K562 (cell line): ENCODE results near the gene ATP5PO. TPM values are rescaled to one million over a fixed set of nuclear protein-coding genes. Genes with fewer than 3 reads are reported as not detected.

Experiments
- BDP1 ChIP-seq: IDR thresholded peaks from 3 replicates; pipeline ENCODE4 v1.6.1; 2011; ENCODE audit not compliant: insufficient read length, insufficient read depth
- BHLHE40 ChIP-seq: IDR thresholded peaks from 2 replicates; pipeline ENCODE4 v1.6.1; 2011; ENCODE audit warnings: low read length, improper control_type of control experiment
- DEAF1 ChIP-seq: fragments of 450-650 bp; formaldehyde crosslinking; IDR thresholded peaks from 2 replicates; pipeline ENCODE4 v1.4.0; 2020; ENCODE audit warnings: mild to moderate bottlenecking, moderate library complexity
- GATA2 ChIP-seq: sonication (generic); formaldehyde crosslinking; IDR thresholded peaks from 2 replicates; pipeline ENCODE4 v1.4.0; 2020; ENCODE audit warnings: mild to moderate bottlenecking, missing genetic modification reagents
- JUND ChIP-seq, 2 experiments: IDR thresholded peaks; 2 replicates in 1 of 2; 3 replicates in 1 of 2; pipeline ENCODE4 v1.6.1; 2011; ENCODE audit warnings: borderline replicate concordance in 2 of 2, low read depth in 2 of 2, low read length in 2 of 2, improper control_type of control experiment in 1 of 2, missing biosample characterization in 1 of 2, missing genetic modification characterization in 1 of 2, missing genetic modification reagents in 1 of 2
- TCF7L2 ChIP-seq: fragments of 150-350 bp; IDR thresholded peaks from 2 replicates; pipeline ENCODE4 v1.6.1; 2016; ENCODE audit warnings: low read depth, mild to moderate bottlenecking, low read length, moderate library complexity
- ZC3H11A ChIP-seq: IDR thresholded peaks from 2 replicates; pipeline ENCODE4 v1.6.1; 2012; ENCODE audit warnings: low read depth, low read length, improper control_type of control experiment
- ZNF134 ChIP-seq: fragments of 250-450 bp; sonication (Bioruptor Pico); conservative IDR thresholded peaks from 2 replicates; pipeline ENCODE4 v1.4.0; 2020
- ZNF24 ChIP-seq: fragments of 450-650 bp; IDR thresholded peaks from 2 replicates; pipeline ENCODE4 v1.6.1; 2016
- ZNF444 ChIP-seq: fragments of 250-450 bp; sonication (Bioruptor Pico); IDR thresholded peaks from 2 replicates; pipeline ENCODE4 v1.4.0; 2020; ENCODE audit warnings: mild to moderate bottlenecking, moderate library complexity
- ZNF79 ChIP-seq: fragments of 250-450 bp; sonication (Bioruptor Pico); IDR thresholded peaks from 2 replicates; pipeline ENCODE4 v1.4.0; 2020; ENCODE audit warnings: low read depth, mild to moderate bottlenecking, moderate library complexity
- polyA plus RNA-seq, 8 experiments: library from polyadenylated mRNA; depleted of rRNA in 4 of 8; stranded (reverse) in 5 of 8; unstranded in 3 of 8; fragments of >200 nt; fragmentation: Nextera tagmentation in 2 of 8; fragmentation: Illumina TruSeq in 1 of 8; extraction: Ambion mirVana in 2 of 8; extraction: Trizol in 1 of 8; gene quantifications; 2 replicates each; pipeline versions ENCODE4 v1.2.1 to v1.2.3, GENCODE V29; 2011 to 2014; ENCODE audit warnings: inconsistent platforms in 1 of 8, missing spikeins in 1 of 8
- total RNA-seq, 7 experiments: library from RNA; depleted of rRNA in 6 of 7; stranded (reverse); fragments of >200 nt in 6 of 7; fragmentation: Illumina TruSeq in 2 of 7; extraction: Trizol in 2 of 7; gene quantifications; 2 replicates each; pipeline versions ENCODE4 v1.2.1 to v1.2.3, GENCODE V29; 2011 to 2021; ENCODE audit warnings: low replicate concordance in 1 of 7
- TF ChIP-seq, protein P1 (sequence below), 2 experiments: fragments of 150-350 bp in 1 of 2; IDR thresholded peaks; 2 replicates each; pipeline ENCODE4 v1.6.1; 2012 to 2016; ENCODE audit warnings: low read depth in 2 of 2, low read length in 2 of 2, mild to moderate bottlenecking in 1 of 2, moderate library complexity in 1 of 2
- TF ChIP-seq, protein P2 (sequence below), 2 experiments: fragments of 450-650 bp; formaldehyde crosslinking in 1 of 2; IDR thresholded peaks; 2 replicates each; pipeline versions ENCODE4 v1.4.0 to v1.6.1; 2014 to 2020; ENCODE audit warnings: mild to moderate bottlenecking in 2 of 2, borderline replicate concordance in 1 of 2, low read depth in 1 of 2

Gene ATP5PO
- total and polyA plus RNA-seq, 9 of the 15 experiments (the other 6 are each of a cell fraction or from before 2014, with no cell fraction given) = 367 to 2,722 (median 808) TPM

- TF ChIP-seq ZNF444 (CRISPR knock-in tag) = peak; percentile 37; the same call in 1 of the 2 replicates
- no peak for TF ChIP-seq BDP1
- TF ChIP-seq ZNF24 = 0 out of 2 replicates have a peak, but pooled peaks have one; percentile 60
- TF ChIP-seq ZC3H11A = peak; percentile 81; the same call in 1 of the 2 replicates
- TF ChIP-seq, protein P1, sequence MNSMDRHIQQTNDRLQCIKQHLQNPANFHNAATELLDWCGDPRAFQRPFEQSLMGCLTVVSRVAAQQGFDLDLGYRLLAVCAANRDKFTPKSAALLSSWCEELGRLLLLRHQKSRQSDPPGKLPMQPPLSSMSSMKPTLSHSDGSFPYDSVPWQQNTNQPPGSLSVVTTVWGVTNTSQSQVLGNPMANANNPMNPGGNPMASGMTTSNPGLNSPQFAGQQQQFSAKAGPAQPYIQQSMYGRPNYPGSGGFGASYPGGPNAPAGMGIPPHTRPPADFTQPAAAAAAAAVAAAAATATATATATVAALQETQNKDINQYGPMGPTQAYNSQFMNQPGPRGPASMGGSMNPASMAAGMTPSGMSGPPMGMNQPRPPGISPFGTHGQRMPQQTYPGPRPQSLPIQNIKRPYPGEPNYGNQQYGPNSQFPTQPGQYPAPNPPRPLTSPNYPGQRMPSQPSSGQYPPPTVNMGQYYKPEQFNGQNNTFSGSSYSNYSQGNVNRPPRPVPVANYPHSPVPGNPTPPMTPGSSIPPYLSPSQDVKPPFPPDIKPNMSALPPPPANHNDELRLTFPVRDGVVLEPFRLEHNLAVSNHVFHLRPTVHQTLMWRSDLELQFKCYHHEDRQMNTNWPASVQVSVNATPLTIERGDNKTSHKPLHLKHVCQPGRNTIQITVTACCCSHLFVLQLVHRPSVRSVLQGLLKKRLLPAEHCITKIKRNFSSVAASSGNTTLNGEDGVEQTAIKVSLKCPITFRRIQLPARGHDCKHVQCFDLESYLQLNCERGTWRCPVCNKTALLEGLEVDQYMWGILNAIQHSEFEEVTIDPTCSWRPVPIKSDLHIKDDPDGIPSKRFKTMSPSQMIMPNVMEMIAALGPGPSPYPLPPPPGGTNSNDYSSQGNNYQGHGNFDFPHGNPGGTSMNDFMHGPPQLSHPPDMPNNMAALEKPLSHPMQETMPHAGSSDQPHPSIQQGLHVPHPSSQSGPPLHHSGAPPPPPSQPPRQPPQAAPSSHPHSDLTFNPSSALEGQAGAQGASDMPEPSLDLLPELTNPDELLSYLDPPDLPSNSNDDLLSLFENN (IDR thresholded peaks at IDR 0.05; ENCODE audit: low read depth in 2 of 2, low read length in 2 of 2) = peak; percentile 16 to 52; a peak in 1 of 4 replicates
- TF ChIP-seq JUND (IDR thresholded peaks at IDR 0.05; ENCODE audit: borderline replicate concordance, low read depth, low read length) = 0 out of 2 replicates have a peak, but pooled peaks have one; percentile 31
- TF ChIP-seq JUND (tag; IDR thresholded peaks at IDR 0.05; ENCODE audit: borderline replicate concordance, low read depth, low read length) = no peak
- TF ChIP-seq BHLHE40 = peak; percentile 70; the same call in 1 of the 2 replicates
- TF ChIP-seq, protein P2, sequence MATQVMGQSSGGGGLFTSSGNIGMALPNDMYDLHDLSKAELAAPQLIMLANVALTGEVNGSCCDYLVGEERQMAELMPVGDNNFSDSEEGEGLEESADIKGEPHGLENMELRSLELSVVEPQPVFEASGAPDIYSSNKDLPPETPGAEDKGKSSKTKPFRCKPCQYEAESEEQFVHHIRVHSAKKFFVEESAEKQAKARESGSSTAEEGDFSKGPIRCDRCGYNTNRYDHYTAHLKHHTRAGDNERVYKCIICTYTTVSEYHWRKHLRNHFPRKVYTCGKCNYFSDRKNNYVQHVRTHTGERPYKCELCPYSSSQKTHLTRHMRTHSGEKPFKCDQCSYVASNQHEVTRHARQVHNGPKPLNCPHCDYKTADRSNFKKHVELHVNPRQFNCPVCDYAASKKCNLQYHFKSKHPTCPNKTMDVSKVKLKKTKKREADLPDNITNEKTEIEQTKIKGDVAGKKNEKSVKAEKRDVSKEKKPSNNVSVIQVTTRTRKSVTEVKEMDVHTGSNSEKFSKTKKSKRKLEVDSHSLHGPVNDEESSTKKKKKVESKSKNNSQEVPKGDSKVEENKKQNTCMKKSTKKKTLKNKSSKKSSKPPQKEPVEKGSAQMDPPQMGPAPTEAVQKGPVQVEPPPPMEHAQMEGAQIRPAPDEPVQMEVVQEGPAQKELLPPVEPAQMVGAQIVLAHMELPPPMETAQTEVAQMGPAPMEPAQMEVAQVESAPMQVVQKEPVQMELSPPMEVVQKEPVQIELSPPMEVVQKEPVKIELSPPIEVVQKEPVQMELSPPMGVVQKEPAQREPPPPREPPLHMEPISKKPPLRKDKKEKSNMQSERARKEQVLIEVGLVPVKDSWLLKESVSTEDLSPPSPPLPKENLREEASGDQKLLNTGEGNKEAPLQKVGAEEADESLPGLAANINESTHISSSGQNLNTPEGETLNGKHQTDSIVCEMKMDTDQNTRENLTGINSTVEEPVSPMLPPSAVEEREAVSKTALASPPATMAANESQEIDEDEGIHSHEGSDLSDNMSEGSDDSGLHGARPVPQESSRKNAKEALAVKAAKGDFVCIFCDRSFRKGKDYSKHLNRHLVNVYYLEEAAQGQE (IDR thresholded peaks at IDR 0.05; ENCODE audit: borderline replicate concordance) = peak; percentile 96
- TF ChIP-seq, protein P2 (CRISPR knock-in tag; IDR thresholded peaks at IDR 0.05; ENCODE audit: low read depth) = no peak
- TF ChIP-seq ZNF134 (CRISPR knock-in tag) = peak; percentile 69
- TF ChIP-seq DEAF1 (CRISPR knock-in tag) = peak; percentile 98
- TF ChIP-seq TCF7L2 = 0 out of 2 replicates have a peak, but pooled peaks have one; percentile 17
- no peak for TF ChIP-seq ZNF79 (CRISPR knock-in tag)
- TF ChIP-seq GATA2 (CRISPR knock-in tag) = no peak
Measured at GRCh38 chr21:33924079-33924765, 8.6 kb upstream of the ATP5PO start (continued).
